Activated CD8-positive, alpha-beta memory T cell treated with anti-CD3 and anti-CD28 coated beads, Interleukin-2, amount 50 U/mL, for 4 hours (primary cell): ENCODE data around the gene ZNF423.

Source experiments
- DNase-seq: peaks from one replicate; pipeline ENCODE4 v3.0.0-alpha.2; 2020

Gene ZNF423

DNA sequence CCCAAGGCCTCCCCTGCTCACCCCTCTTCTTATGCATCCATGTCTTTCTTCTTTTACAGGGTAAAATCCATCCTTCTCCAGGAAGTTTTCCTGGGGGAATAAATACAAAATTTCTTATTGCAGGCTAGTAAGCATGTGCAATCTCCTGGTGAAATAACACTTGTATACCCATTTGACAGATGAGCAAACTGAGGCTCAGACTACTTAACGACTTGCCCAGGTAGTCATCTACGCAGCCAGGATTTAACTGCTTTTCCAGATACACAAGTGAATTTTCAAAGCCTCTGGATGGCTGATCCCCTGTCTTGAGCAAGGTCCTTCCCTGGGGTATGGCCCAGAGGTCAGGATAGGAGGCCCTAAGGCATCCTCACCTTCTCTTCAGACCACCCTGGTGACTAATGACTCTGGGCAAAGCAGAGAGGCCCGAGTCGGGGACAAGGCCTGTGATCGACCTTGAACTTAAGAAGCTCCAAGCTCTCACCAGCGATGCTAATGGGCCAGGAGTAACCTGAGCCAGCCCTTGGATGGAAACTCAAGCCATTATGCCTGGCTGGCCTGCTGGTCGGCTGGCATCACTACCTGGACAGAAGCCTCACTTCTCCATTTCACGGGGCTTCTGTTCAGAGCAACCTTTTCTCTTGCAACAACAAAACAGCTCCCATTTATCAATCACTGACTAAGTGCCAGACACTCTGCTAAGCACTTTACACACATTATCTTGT lies 33.1 kb downstream of the ZNF423 start:
- no peak for DNase-seq

DNA sequence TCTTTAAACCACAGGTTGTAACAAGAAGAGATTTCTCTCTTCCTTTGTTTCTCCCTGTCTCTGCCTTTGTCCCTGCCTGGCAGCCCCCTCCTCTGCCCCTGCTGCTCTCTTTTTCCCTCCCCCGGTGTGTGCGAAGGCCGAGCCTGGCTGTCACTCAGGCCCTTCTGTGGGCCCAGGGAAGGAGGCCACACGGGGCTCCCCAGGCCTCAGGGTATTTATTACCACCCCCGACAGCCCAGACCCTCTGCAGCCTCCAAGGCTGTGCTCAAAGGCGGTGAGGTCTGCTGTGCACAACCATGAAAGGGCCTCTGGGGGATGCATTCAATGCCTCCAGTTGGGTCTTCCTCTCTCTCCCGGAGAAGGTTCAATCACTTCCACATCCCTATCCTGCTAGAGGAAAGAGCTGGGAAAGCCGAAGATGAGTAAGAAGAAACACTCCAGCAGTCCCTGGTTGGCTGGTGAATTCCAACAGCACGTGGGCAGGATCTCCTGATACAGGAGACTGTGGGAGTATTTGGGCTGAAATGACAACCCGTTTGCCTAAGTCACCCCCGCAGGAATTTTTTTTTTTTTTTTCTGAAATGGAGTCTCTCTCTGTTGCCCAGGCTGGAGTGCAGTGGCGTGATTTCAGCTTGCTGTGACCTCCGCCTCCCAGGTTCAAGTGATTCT lies 34.2 kb downstream of the ZNF423 start:
- DNase-seq, result no peak

DNA sequence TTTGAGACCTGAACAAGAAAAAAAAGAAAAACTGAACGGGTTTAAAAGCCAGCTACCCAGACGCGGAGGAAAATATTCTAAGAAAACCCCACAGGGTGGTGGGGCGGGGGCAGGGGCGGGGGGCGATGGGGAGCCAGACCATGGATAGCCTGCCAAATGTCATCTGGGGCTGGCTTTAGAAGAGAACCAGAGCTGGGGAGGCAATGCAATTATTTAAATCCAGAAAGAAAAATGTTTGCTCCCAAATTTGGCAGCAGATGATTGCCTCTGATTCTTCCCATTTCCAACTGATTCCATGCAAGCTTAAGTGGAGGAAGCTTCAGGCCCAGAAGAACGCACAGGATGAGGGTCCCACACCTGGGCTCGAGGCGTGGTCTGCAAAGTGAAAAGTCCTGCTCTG lies 34.8 kb downstream of the ZNF423 start:
- DNase-seq, result no peak

DNA sequence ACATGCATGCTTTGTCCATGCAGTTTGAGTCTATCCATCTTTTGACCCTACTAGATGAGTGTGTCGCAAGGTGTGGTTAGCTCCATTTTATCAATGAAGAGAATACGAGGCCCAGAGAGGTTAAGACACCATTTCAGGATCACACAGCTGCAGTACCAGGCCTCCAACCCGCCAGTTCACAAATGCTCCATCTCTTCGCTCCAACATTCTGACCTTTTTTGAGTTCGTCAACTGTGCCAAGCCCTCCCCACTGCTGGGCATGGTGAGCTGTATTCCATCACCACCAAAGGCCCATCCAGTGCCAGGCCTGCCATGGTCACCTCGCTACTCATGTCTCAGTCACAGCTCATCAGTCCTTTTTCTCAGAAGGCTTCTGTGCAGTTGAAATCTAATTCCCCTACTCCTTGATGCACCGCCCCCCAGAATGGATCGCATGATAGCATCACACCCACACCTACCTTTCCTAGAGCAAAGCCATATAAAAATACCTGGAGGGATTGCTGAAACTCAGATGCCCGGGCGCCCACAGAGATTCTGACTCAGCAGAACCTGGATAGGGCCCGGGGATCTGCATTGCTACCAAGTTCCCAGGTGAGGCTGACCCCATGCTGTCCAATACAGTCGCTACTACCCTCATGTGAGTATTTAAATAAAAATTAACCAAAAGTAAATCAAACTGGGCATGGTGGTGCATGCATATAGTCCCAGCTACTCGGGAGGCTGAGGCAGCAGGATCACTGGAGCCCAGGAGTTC lies 38.0 kb downstream of the ZNF423 start:
- DNase-seq, result no peak

DNA sequence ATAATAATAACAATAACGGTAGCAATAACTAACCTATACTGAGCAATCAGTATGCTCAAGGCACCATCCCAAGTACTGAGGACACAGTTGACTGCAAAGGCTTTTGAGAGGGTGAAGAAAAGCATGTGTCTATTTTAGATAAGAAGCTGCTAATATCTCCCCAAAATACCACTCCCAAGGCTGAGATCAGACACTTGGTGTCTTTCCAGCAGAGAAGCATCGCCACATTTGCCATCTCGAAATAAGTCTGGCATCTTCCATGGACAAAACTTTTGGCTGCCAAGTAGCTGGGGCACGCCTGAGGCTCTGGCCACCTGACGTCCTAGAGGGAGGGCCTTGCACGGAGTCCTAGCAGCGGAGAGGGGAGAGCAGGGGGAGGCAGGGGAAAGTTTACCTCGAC lies 39.0 kb downstream of the ZNF423 start:
- no peak for DNase-seq

DNA sequence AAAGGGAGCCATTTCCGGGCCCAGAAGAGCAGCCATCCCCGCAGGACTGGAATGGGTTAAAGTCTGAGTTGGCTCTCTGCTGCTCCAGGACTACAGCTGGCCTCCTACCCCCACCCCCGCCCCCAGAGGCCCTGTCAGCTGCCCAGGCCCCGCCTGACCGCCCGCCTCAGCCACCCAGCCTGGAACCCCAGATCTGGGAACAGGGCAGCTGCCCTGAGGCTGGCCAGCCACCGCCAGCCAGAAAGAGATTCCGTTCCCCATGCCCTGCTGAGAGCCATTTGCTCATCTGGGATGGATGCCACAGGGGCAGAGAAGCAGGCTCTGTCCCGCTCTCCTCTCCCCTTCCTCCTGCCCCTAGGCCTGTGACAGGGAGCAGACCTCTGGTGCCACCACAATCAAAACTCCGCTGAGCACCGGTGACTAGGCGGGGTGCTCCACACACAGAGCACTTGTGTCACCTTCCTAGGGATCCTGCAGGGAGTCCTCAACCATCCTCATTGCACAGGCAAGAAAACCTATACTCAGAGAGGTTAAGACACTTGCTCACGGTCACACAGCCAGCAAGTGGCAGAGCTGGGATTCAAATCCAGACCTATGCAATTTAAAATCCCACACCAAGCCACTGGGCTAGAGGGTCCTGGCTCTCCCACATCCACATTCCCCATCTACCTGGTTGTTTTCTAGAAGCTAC lies 44.1 kb downstream of the ZNF423 start:
- DNase-seq, result no peak

DNA sequence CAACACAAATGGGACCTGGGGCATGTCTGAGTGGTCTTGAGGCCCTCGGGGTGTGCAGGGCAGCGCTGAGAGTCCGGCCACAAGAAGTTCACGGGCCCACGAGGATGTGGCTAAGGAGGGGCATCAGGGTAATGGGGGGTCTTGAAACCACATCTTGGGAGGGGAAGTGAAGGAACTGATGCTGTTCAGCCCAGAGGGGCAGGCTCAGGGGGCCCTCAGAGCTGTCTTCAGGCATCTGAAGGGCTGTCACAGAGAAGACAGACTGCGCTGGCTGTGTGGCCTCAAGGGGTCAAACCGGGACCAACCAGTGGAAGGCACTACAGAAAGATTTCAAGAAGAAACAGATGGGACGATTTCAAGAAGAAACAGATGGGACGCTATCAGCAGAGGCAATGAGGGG lies 45.1 kb downstream of the ZNF423 start:
- no peak for DNase-seq

DNA sequence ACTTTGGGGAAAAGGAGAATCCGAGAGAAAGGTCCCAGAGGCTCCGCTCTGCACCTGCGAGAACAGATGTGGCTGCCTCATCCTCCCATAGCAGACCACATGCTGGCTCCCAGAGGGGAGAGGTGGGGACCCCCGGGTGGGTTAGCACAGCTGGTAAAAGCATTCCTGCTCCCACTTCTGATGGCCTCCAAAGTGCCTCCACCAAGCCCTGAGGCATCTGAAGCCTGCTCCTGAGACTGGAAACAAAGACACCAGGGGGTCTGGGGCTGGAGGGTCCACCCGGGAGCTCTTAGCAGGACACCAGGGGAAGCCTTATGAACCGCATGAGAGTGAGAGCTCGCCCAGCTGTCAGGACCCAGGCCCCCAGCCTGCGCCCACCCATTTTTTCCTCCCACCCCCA lies 46.4 kb downstream of the ZNF423 start:
- DNase-seq, result no peak

DNA sequence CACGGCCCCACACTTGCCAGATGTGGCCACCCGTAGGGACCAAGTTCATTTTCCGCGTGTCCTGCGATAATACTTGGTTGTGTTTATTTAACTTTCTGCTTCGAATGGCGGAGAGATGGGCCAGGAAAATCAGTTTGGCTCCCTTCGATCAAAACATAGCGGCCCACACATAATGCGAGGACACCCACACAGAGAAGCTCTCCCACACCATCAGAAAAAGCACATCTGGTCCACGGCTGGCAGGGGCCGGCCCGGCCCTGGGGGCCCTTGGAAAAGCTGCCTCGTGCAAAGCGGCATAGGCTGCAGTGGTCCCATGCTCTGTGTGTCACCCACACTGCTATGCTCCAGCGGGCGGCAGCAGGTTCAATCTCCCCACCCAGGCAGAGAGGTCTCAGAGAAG lies 46.9 kb downstream of the ZNF423 start:
- DNase-seq, result no peak

DNA sequence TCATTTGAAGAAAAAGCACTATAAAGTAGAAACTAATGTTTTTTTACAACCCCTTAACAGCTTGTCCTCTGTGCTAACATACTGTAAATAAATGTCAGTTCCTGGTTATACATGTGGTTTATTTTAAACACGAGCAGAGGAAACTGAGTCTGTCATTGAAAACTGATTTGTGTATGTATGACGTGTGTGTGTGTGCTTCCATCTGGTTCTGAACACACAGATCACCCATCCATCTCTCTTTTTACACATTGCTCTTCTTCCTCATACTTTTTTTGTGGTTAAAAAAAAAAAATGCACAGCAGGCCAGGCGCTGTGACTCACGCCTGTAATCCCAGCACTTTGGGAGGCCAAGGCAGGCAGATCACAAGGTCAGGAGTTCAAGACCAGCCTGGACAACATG lies 49.5 kb downstream of the ZNF423 start:
- DNase-seq, result no peak

DNA sequence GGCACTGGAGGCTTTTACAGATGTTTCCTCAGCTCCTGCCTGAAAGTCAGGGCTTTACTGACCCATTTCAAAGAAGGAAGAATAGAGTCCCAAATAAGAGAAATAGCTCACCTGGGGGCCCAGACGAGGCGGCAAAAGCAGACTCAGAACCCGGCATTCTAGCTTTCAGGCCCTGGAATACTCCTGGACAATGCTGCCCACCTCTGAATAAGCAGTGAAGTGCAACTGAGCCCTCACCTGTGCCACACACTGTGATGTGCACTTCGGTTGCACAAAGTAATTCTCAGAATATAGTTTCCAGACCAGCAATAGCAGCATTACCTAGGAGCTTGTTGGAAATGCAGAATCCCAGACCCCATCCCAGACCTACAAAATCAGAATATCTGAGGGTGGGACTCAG lies 54.6 kb downstream of the ZNF423 start:
- no peak for DNase-seq

DNA sequence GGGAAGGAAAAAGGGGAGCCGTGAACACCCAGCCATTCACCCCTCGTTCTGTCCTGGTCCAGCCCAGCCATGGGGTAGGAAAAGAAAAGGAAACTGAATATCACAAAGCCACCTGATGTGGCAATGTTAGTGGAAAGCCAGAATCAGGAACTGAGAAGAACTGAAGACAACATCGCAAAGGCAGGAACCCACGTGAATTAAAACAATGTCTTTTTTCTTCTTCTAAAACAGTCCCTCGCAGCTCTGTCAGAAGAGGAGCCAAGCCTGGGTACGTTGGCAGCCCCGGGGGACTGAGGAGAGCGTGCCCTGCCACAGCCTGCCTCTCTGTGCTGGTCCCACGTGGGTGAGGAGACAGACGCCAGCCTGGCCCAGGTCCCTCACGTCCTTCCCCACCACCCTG lies 55.0 kb downstream of the ZNF423 start:
- DNase-seq, result no peak

DNA sequence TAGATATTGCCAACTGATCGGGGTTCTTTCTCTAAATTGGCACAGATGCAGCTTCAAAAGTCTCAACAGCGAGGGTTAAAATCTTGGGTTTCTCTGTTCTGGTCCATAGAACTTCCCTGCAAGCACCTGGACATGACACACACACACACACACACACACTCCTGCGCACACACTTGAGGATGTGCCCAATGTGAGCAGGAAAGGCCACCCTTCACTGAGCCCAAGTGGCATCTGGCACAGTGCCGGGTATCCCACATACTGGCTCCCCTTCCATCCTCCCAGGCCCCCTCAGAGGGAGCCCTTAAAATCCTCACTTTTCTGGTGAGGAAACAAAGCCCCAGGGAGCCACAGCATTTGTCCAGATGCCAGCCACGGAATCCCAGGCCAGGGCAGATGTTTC lies 55.5 kb downstream of the ZNF423 start:
- no peak for DNase-seq

DNA sequence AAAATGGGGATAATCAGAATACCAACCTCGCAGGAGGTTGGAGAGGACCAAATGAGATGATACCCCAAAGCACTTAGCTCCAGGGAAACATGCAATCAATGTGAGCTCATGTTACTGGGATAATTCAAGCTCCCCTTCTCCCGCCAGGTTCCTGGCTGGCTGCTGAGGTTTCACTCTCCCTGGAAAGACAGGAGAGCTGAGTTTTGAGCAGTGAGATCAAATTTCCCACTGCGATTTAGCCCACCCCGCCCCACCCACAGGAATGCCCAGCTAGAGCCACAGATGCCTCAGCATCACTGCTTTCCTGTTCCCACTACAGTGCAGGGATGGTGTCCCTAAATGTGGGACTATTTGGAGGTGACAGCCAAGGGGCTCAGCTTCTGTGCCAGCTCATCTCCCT lies 56.7 kb downstream of the ZNF423 start:
- no peak for DNase-seq

DNA sequence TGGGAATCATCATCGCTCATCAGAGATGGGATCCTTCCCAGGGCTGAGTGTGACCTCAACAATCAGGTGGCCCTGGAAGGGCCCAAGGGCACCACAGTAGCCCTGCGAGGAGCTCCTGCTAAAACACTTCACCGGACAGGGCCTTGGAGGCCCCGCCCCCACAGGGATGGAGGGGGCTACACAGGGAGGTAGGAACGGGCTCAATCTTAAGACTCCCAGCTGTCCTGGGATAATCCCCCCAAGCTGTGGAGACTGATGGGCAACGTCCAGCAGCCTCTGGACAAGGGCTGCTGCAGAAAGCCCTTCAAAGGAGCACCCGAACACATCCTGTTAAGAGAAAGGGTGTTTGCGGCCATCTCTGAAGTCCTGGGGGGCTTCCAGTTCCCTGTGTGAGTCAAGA lies 60.4 kb downstream of the ZNF423 start:
- DNase-seq, result no peak

DNA sequence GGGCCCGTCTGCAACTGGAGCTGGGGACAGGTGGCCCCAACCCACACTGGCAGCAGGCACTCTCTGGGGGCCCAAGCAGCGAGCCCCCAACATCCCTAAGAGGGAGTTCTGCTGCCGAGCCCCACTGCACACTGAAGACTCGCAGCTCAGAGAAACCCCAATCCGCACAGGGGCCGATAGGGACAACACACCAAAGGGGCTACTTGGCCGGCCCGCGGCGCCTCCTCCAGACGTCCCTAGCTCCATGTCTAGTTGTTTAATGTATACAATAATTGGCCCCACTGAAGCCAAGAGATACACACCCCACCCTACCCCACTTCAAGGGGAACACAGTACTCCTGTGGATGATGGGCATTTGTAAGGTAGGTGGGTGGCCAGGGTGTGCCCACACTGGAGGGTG lies 62.7 kb downstream of the ZNF423 start:
- DNase-seq, result no peak

DNA sequence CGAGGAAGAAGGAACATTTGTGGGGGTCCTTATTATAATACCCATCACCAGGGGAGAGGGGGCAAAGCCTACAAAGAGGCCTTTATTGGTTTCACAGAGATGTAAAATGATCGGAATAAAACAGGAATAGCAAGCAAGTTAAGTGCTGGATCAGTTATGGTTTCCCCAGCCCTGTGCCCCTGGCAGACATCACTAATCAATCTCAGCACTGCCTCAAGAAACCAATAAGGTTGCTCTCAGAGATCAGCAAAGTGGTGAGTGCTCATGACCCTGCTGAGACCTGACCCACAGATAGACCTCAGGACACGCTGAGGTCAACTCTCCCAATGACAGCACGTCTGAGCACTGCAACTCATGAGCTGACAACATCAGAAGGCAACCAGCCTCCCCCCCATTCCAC lies 66.3 kb downstream of the ZNF423 start:
- no peak for DNase-seq

DNA sequence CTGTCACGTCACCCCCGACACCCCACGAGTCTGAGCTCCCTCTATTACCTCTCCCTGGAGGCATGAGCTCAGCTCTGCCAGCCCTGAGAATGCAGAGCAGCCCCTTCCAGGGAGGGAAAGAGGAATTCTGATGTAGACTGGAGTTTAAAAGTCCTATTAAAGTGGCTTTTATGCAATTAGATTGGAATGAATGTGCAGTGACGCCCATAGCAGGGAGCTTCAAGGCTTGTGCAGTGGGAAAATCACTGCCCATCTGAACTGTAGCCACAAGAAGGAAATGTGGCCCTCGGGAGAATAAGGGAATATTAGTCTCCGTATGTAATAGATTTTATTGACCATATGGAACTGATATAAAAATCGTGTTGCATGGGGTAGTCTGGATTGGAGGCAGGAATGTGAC lies 66.9 kb downstream of the ZNF423 start:
- no peak for DNase-seq

DNA sequence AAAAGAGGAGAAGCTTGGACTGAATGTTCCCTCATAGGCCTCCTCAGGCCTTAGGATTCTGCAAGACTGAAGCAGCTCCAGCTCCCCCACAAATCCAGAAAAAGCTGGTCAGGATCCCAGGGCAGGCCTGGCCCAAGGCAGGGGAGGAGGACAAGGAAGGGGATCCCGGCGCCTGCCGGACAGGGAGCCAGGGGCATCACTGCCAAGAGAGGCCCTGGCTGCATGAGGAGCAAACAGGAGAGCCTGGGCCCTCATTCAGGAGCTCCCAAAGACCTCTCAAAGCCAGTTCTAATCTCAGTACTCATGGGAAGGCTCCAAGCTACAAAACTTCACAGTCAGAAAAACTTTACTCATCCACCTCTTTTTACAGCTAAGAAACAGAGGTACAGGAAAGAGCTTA lies 67.3 kb downstream of the ZNF423 start:
- no peak for DNase-seq

DNA sequence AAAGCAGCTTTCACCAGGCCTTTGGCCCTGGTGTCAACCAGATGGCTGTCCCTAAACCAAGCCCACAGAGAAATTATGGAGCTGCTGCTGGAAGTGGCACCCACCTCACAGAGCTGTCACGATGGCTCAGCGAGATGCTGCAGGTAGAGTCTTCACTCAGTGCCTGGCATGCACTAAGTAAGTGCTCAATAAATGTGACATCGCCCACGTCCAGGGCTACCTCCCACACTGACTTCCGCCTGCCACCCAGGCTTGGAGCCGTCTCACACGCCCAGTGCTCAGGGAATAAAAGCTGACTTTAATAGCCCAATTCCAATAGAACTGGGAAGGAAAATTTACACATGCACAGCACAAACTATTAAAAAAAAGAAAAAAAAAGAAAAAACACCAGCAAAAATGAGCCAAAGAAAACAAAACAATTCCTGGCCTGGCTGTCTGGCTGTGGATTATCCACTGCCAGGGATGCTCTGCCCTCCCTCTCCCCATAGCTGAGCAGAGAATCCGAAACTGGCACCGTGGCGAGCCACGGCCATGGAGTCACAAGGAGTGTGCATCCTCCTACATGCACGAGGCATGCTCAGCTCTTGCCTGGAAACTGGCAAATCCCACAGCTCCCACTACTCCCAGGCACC lies 68.9 kb downstream of the ZNF423 start:
- no peak for DNase-seq

DNA sequence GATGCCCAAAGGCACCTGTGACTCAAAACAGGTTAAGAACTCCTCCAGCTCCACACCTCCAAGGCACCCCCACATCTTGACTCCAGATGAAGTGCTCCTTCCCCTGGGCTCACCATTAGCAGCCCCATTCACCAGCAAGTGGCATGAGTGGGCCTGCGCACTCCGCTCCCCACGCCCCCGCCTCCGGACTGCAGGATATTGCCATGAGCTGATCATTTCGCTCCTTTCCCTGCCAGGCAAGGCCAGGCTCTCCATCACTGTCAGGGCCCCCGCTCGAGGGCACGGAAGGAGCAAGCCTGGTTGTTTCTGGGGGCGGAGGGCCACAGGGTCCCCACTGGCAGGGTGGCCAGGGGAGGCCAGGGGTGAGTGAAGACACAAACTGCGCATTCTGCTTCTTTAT lies 69.9 kb downstream of the ZNF423 start:
- no peak for DNase-seq

DNA sequence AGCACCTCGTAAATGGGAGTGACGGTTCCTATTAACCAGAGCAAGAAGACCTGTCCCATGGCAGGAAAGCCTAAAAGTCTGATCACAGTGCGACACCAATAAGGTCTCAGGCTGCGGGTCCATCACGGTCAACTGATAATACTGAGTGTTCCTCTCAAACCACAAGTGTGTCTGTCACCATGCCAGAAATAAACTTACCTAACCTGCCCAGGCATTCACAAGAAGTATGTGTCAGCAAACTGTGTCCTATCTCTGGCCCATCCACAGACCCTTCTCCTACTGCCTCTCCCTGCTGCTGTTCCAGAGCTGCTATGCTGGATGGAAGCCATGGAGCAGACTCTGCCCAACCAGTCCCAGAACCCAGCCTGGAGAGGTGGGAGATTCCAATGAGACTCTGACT lies 73.5 kb downstream of the ZNF423 start:
- DNase-seq, result no peak

DNA sequence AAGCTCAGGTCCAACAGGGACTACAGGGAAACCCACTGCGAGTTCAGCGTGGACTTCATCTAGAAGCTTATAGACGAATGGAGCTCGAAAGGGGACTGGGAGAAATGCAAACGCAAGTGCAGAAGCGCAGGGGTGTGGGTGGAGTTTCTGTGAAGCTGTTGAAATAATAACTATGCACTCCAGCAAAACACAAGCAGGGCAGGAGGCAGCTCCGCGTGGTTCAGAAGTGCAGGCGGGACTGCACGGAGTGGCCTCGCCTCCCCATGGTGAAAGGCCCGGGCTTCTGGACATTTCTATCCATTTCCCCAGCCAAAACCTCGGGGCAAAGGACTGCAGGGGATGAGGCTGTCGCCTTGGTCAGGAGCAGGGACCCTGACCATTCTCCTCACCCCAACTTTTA lies 74.5 kb downstream of the ZNF423 start:
- DNase-seq, result no peak
